OCI-LY3 (cell line): ENCODE measurements around the gene PUM1.
"Not testable (repeated sequence)": the region's sequence is repeated elsewhere in the genome, so short reads cannot be mapped to it uniquely, and the experiment has no call there.

Source experiments
- H2AFZ ChIP-seq: fragments of 200-600, 300-600 bp; shearing (Covaris generic); 2 replicates; pipeline ENCODE4 v1.6.0; 2014; ENCODE audit warnings: antibody characterized with exemption, low read depth, low read length
- H3K27ac ChIP-seq: fragments of 200-600, 300-600 bp; sonication (generic); 2 replicates; pipeline ENCODE4 v1.5.1; 2014; ENCODE audit warnings: mild to moderate bottlenecking, low read length, moderate library complexity, mixed read lengths
- H3K27me3 ChIP-seq: fragments of 200-600, 300-600 bp; sonication (generic); 2 replicates; pipeline ENCODE4 v1.6.1; 2014; ENCODE audit warnings: low read depth, low read length, mixed read lengths
- H3K36me3 ChIP-seq: fragments of 200-600, 300-600 bp; sonication (generic); replicated peaks from 2 replicates; pipeline ENCODE3; 2014; ENCODE audit warnings: low read depth, low read length, mixed read lengths
- H3K4me1 ChIP-seq: fragments of 300-600, 200-600 bp; sonication (generic); 2 replicates; pipeline ENCODE4 v1.6.1; 2014; ENCODE audit warnings: low read length, mixed read lengths
- H3K4me2 ChIP-seq: fragments of 200-600, 300-600 bp; sonication (generic); 2 replicates; pipeline ENCODE4 v1.6.1; 2014; ENCODE audit warnings: low read length, mixed read lengths
- H3K4me3 ChIP-seq: fragments of 300-600, 200-600 bp; sonication (generic); 2 replicates; pipeline ENCODE4 v1.5.1; 2014; ENCODE audit warnings: antibody characterized with exemption, mild to moderate bottlenecking, low read length, moderate library complexity
- H3K79me2 ChIP-seq: fragments of 300-600, 200-600 bp; shearing (Covaris generic); 2 replicates; pipeline ENCODE4 v1.6.1; 2014; ENCODE audit warnings: mild to moderate bottlenecking, low read length, mixed read lengths
- H3K9ac ChIP-seq: fragments of 300-600, 200-600 bp; shearing (Covaris generic); 2 replicates; pipeline ENCODE4 v1.6.0; 2014; ENCODE audit warnings: mild to moderate bottlenecking, low read length, moderate library complexity
- H3K9me3 ChIP-seq: fragments of 200-600, 300-600 bp; shearing (Covaris generic); 2 replicates; pipeline ENCODE4 v1.6.1; 2014; ENCODE audit warnings: low read length, mixed read lengths; ENCODE audit not compliant: insufficient read depth
- H4K20me1 ChIP-seq: fragments of 200-600, 300-600 bp; sonication (generic); 2 replicates; pipeline ENCODE4 v1.6.1; 2016; ENCODE audit warnings: low read length, mixed read lengths; ENCODE audit not compliant: insufficient read depth
- CTCF ChIP-seq: fragments of 200-600, 300-600 bp; sonication (generic); IDR thresholded peaks from 2 replicates; pipeline ENCODE4 v1.5.1; 2014; ENCODE audit warnings: antibody characterized with exemption, low read length, low read depth
- EZH2phosphoT487 ChIP-seq: fragments of 200-600 bp; shearing (Covaris generic); IDR thresholded peaks from 2 replicates; pipeline ENCODE4 v1.6.1; 2018; ENCODE audit warnings: antibody characterized with exemption, mixed run types, low read depth

PUM1 gene

DNA sequence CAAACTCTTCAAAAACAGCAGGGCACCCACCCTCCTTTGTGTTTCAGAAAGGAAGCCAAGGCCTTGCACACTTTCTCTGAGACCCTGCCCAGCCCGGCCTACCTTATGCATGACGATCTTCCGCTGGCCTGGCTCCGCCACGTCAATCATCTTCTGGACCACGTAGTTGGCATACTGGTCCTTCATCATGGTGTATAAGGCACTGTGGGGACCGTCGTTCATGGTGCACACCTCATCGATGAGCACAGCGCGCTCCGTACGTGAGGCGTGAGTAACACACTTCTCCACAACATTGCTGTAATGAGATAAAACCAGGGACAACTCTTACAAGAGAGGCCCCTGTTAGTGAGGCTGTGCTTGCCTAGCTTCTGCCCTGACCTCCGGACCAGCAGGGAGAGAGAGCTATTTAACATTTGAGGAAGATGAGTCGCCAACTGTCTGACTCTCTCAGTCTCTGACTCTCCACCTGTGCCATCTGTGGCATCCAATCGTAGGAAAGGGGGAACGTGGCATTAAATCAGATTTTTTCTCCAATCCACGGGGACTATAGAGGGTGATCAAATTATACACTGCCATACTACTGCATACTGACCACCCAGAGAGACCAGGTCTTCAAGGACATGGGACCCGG lies 128.9 kb downstream of the PUM1 start:
- Histone ChIP-seq H3K79me2 (no peaks in the 10 kb centered on the region), H2AFZ (no peak overlapping the region), H3K9me3 (no peaks in the 10 kb centered on the region), H3K4me2 (no peak overlapping the region), H3K36me3 (peaks cover 42% of the 10 kb centered on the region), H3K27me3 (no peaks in the 10 kb centered on the region), H4K20me1 (no peaks in the 10 kb centered on the region; the same call in 1 of the 2 replicates), H3K27ac (no peak overlapping the region), H3K9ac (no peak overlapping the region), H3K4me3 (no peak overlapping the region), H3K4me1 (peaks cover 11% of the 10 kb centered on the region)
- TF ChIP-seq CTCF (no peak), EZH2phosphoT487 (no peak)

DNA sequence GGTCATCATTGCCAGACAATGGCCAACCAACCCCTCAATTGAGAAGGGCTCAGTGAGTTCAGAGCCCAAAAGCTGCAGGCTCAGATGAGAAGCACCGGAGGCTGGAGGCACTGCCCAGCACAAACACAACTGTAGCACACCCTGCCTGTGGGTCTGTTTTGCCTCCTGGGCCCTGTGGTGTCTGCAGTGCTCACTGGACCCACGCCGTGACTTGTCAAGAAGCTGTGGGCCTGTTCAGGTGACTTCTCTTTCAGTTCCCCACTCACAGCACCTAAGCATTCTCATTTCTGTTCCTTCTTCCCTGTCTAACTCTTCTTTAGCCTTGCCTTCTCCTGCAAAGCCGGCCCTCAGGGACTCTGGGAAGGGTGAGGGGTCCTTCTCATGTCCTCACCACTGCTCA lies 129.8 kb downstream of the PUM1 start:
- H3K79me2 ChIP-seq, H4K20me1 ChIP-seq, H3K27ac ChIP-seq, H3K27me3 ChIP-seq, H3K9ac ChIP-seq, H3K9me3 ChIP-seq, H3K4me3 ChIP-seq, H3K4me2 ChIP-seq, H2AFZ ChIP-seq: not testable (repeated sequence)
- Histone ChIP-seq H3K36me3 (peaks cover 34% of the 10 kb centered on the region), H3K4me1 (peaks cover 11% of the 10 kb centered on the region)

DNA sequence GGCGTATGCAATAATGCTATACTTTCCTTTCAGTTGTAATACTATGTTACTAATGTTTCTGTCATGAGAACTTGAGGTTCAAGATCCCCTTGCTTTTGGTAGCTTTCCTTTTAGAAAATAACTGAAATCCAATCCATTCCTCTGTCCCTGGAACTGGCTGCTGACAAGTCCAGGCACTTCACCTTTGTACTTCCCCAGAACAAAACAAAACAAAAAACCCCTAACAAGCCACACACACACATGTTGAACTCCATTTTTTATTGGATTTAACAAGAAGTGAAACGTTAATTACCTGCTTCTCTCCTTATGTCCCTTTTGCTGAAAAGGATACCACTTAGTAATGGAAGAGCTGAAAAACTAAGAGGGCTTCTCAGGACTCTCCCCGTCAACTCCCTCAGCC lies 130.9 kb downstream of the PUM1 start:
- no peak overlapping the region for H3K4me2 ChIP-seq
- no peak overlapping the region for H3K4me3 ChIP-seq
- peaks cover 26% of the 10 kb centered on the region for H3K36me3 ChIP-seq
- H2AFZ ChIP-seq = no peak overlapping the region
- H3K27me3 ChIP-seq = no peaks in the 10 kb centered on the region
- no peak overlapping the region; the same call in 1 of the 2 replicates for H3K27ac ChIP-seq
- TF ChIP-seq CTCF = no peak
- no peak for TF ChIP-seq EZH2phosphoT487
- peaks cover 11% of the 10 kb centered on the region for H3K4me1 ChIP-seq
- H3K9ac ChIP-seq = no peak overlapping the region
- H4K20me1 ChIP-seq = peaks cover 5% of the 10 kb centered on the region; the same call in 1 of the 2 replicates
- H3K9me3 ChIP-seq = no peaks in the 10 kb centered on the region
- H3K79me2 ChIP-seq = no peaks in the 10 kb centered on the region

DNA sequence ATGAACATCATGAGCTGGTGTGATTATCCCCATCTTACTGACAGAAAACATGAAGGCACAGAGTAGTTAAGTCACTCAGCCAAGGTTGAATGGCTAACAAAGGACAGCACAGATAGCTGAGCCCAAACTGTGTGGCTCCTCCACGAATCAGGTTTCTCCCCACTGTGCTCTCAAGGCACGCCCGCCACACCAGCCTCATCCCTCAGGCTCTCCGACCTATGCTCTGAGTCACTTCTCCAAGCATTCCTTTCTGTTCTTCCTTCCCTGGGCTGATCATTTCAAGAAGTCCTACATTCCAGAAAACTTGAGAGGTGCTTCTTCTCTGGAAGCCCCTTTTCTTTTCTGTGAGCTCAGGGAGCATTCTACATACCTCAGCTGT lies 131.7 kb downstream of the PUM1 start:
- Histone ChIP-seq H4K20me1 (peaks cover 5% of the 10 kb centered on the region; the same call in 1 of the 2 replicates), H3K4me1 (peaks cover 11% of the 10 kb centered on the region), H3K79me2 (no peaks in the 10 kb centered on the region), H2AFZ (no peak overlapping the region), H3K9me3 (no peaks in the 10 kb centered on the region), H3K4me3 (no peak overlapping the region), H3K9ac (no peak overlapping the region), H3K4me2 (no peak overlapping the region), H3K27ac (no peak overlapping the region), H3K27me3 (no peaks in the 10 kb centered on the region), H3K36me3 (peaks cover 22% of the 10 kb centered on the region)
- TF ChIP-seq CTCF = no peak
- TF ChIP-seq EZH2phosphoT487 = no peak
